PC-3 (cell line): ENCODE data around the gene ERN2. TPM values are rescaled to one million over a fixed set of nuclear protein-coding genes. Genes with fewer than 3 reads are reported as not detected.
A peak's percentile ranks its signal among the peaks of the same experiment; 100 is the strongest.

ENCODE experiments used
- ATAC-seq: fragments of 200-7000 bp; cut with Tn5 transposase; 2 replicates; pipeline ENCODE4 v1.9.1; 2020; ENCODE audit warnings: mild to moderate bottlenecking, moderate library complexity
- BruUV-seq: library from RNA; stranded (reverse); fragments of 400-500 nt; replicated peaks from 2 replicates; lab custom pipeline; 2021; lab: Mats Ljungman, UMichigan
- CTCF ChIA-PET: fragments of 300-600 bp; sonication (Branson Sonifier 250); formaldehyde crosslinking; loops from one replicate; lab custom pipeline; 2022; ENCODE audit warnings: antibody characterized with exemption; lab: Charles Lee
- POLR2A ChIA-PET: fragments of 300-600 bp; sonication (Branson Sonifier 250); formaldehyde crosslinking; loops from one replicate; lab custom pipeline; 2022; ENCODE audit warnings: antibody characterized with exemption; ENCODE audit not compliant: unreplicated experiment; lab: Charles Lee
- DNase-seq: peaks from one replicate; pipeline ENCODE4 v3.0.0-alpha.2; 2015
- H2AFZ ChIP-seq: fragments of 300-600 bp; sonication (generic); 2 replicates; pipeline ENCODE4 v1.6.0; 2016; ENCODE audit warnings: antibody characterized with exemption, low read length
- H3F3A ChIP-seq: fragments of 300-600 bp; sonication (generic); one replicate; pipeline ENCODE4 v1.6.0; 2017; ENCODE audit warnings: antibody characterized with exemption, low read length, control low read depth, mild to moderate bottlenecking; ENCODE audit not compliant: unreplicated experiment
- H3K27ac ChIP-seq: fragments of 300-600 bp; sonication (generic); 2 replicates; pipeline ENCODE4 v1.5.1; 2016; ENCODE audit warnings: mild to moderate bottlenecking, low read length
- H3K27me3 ChIP-seq: fragments of 300-600 bp; sonication (generic); 2 replicates; pipeline ENCODE4 v1.6.1; 2016; ENCODE audit warnings: low read length, mixed read lengths
- H3K36me3 ChIP-seq: fragments of 300-600 bp; sonication (generic); 2 replicates; pipeline ENCODE4 v1.6.1; 2016; ENCODE audit warnings: low read depth, mixed run types, low read length, mixed read lengths
- H3K4me1 ChIP-seq: fragments of 300-600 bp; sonication (generic); 2 replicates; pipeline ENCODE4 v1.5.1; 2016; ENCODE audit warnings: low read length; ENCODE audit not compliant: insufficient read depth
- H3K4me2 ChIP-seq: fragments of 300-600 bp; sonication (generic); 2 replicates; pipeline ENCODE4 v1.6.0; 2016; ENCODE audit warnings: low read length
- H3K4me3 ChIP-seq: fragments of 300-600 bp; sonication (generic); 2 replicates; pipeline ENCODE4 v1.5.1; 2016; ENCODE audit warnings: mild to moderate bottlenecking, low read length, mixed read lengths
- H3K79me2 ChIP-seq: fragments of 300-600 bp; sonication (generic); 2 replicates; pipeline ENCODE4 v1.6.1; 2017; ENCODE audit warnings: low read length, mixed read lengths
- H3K9ac ChIP-seq: fragments of 300-600 bp; sonication (generic); 2 replicates; pipeline ENCODE4 v1.6.0; 2016; ENCODE audit warnings: mild to moderate bottlenecking, low read length
- H3K9me2 ChIP-seq: fragments of 300-600 bp; sonication (generic); replicated peaks from 2 replicates; pipeline ENCODE4 v1.6.1; 2016; ENCODE audit warnings: mixed run types, low read length, mixed read lengths
- H3K9me3 ChIP-seq: fragments of 300-600 bp; sonication (generic); 2 replicates; pipeline ENCODE4 v1.6.1; 2016; ENCODE audit warnings: low read length, mixed read lengths
- H4K20me1 ChIP-seq: fragments of 300-600 bp; sonication (generic); 2 replicates; pipeline ENCODE4 v1.6.1; 2016; ENCODE audit warnings: low read length, mixed read lengths
- EZH2 ChIP-seq: fragments of 300-600 bp; sonication (generic); IDR thresholded peaks from one replicate; pipeline ENCODE4 v1.6.1; 2017; ENCODE audit warnings: antibody characterized with exemption, mild to moderate bottlenecking, low read length; ENCODE audit not compliant: unreplicated experiment
- EZH2phosphoT487 ChIP-seq: fragments of 300-600 bp; sonication (generic); IDR thresholded peaks from 2 replicates; pipeline ENCODE4 v1.6.1; 2018; ENCODE audit warnings: mild to moderate bottlenecking, antibody characterized with exemption, low read length, borderline replicate concordance
- intact Hi-C: fragments of 100-400 bp; cut with micrococcal nuclease; formaldehyde crosslinking; loops from 2 replicates; pipeline ENCODE4 v1.9.0; 2023
- total RNA-seq: library from RNA; depleted of rRNA; stranded (reverse); fragments of >200 nt; gene quantifications from 2 replicates; pipeline ENCODE4 v1.2.3, GENCODE V29; 2014
- TF ChIP-seq, protein P1 (sequence below): fragments of 300-600 bp; sonication (generic); conservative IDR thresholded peaks from 2 replicates; pipeline ENCODE4 v1.5.1; 2017; ENCODE audit warnings: antibody characterized with exemption, low read depth, mild to moderate bottlenecking, low read length

The ERN2 gene
- total RNA-seq, 1 experiment from 2014 or later: not detected

DNA sequence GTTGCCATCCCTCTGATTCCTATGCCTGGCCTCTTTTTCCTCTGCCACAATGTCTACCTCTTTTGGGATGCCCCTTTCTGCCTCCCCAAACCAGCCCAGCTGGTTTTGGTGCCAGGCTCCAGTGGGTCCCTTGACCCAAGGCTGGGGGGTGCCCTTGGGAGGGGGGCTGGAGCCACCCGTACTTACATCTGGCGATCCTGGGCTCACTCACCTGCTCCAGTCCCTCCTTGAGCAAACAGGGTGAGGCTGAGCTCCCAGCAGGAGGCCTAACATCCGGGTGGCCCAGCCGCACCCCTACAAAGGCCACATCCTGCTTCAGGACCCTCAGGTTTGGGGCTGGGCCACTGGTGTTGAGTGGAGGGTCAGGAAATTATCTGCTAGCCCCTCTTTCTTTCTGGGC, 1.2 kb downstream of the ERN2 start:
- H3K79me2 ChIP-seq: no peaks in the 10 kb centered on the region
- no peaks in the 10 kb centered on the region for H3K36me3 ChIP-seq
- no peak overlapping the region for H3K9ac ChIP-seq
- intact Hi-C loops: no loop called here
- ChIA-PET CTCF (no interaction called here), POLR2A (no interaction called here)
- H3K9me2 ChIP-seq: no peaks in the 10 kb centered on the region
- no peaks in the 10 kb centered on the region for H3K9me3 ChIP-seq
- no peak overlapping the region for H2AFZ ChIP-seq
- DNase-seq (peak; percentile 5), ATAC-seq (peak; percentile 24; the same call in 1 of the 2 replicates)
- no peaks in the 10 kb centered on the region for H3F3A ChIP-seq
- no peaks in the 10 kb centered on the region for H4K20me1 ChIP-seq
- H3K4me3 ChIP-seq: no peak overlapping the region
- TF ChIP-seq EZH2 (no peak), EZH2phosphoT487 (no peak)
- TF ChIP-seq, protein P1, sequence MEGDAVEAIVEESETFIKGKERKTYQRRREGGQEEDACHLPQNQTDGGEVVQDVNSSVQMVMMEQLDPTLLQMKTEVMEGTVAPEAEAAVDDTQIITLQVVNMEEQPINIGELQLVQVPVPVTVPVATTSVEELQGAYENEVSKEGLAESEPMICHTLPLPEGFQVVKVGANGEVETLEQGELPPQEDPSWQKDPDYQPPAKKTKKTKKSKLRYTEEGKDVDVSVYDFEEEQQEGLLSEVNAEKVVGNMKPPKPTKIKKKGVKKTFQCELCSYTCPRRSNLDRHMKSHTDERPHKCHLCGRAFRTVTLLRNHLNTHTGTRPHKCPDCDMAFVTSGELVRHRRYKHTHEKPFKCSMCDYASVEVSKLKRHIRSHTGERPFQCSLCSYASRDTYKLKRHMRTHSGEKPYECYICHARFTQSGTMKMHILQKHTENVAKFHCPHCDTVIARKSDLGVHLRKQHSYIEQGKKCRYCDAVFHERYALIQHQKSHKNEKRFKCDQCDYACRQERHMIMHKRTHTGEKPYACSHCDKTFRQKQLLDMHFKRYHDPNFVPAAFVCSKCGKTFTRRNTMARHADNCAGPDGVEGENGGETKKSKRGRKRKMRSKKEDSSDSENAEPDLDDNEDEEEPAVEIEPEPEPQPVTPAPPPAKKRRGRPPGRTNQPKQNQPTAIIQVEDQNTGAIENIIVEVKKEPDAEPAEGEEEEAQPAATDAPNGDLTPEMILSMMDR: no peak
- no peaks in the 10 kb centered on the region for H3K4me1 ChIP-seq
- H3K4me2 ChIP-seq: no peak overlapping the region
- H3K27ac ChIP-seq: no peak overlapping the region
- no TSS peak for BruUV-seq
- H3K27me3 ChIP-seq: 0 out of 2 replicates have a peak, but pooled peaks cover under 1% of the 10 kb centered on the region

DNA sequence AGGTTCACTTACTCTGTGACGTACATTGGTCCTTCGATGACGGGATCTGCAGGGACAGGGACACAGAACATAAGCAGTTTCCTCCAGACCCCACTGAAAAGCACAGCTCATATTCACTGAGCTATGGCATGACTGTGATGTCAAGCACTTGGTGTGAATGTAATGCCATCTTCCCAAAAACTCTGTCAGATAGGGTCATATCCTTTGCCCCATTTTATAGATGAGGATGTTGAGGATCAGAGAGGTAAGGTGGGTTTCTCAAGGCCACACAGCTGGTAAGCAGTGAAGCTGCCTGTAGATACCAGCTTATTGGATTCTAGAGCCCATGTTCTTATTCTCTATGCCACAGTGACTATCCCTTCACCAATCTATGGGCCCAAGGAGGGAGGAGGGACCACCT, 2.5 kb downstream of the ERN2 start:
- ChIA-PET POLR2A (no interaction called here), CTCF (no interaction called here)
- Histone ChIP-seq H3K27ac (no peak overlapping the region), H3K27me3 (no peaks in the 10 kb centered on the region), H3K79me2 (no peaks in the 10 kb centered on the region), H4K20me1 (no peaks in the 10 kb centered on the region), H3K36me3 (no peaks in the 10 kb centered on the region), H3K4me1 (no peaks in the 10 kb centered on the region), H2AFZ (no peak overlapping the region), H3K9me2 (no peaks in the 10 kb centered on the region), H3K4me2 (no peak overlapping the region), H3F3A (no peaks in the 10 kb centered on the region), H3K9ac (no peak overlapping the region), H3K9me3 (no peaks in the 10 kb centered on the region), H3K4me3 (no peak overlapping the region)
- no TSS peak for BruUV-seq
- intact Hi-C loops: no loop called here
- ATAC-seq: no peak
- TF ChIP-seq, protein P1: no peak
- TF ChIP-seq EZH2: no peak
- no peak for TF ChIP-seq EZH2phosphoT487
- no peak for DNase-seq

DNA sequence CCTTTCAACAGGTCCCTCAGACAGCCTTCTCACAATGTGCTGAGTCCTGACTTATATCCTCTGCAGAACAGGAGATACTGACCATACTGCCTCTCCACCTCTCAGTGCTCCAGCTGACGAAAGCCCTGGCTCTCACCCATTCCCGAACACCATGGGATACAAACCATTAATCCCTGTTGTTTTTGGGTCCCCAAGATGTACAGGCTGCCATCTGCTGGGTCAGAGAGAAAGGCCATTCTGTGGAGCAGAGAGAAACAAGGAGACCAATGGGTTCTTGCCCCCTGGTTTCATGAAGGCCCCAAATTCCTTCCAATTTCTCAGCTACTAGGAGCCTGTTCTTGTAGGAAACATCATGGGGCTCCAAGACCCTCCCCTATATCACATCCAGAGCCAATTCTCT, 3.0 kb downstream of the ERN2 start:
- no TSS peak for BruUV-seq

More for the DNA sequence above, 3.0 kb downstream of the ERN2 start:
- intact Hi-C loops: no loop called here
- H2AFZ ChIP-seq: no peak overlapping the region
- DNase-seq (no peak), ATAC-seq (no peak)
- H3K27me3 ChIP-seq: no peaks in the 10 kb centered on the region
- H3K4me2 ChIP-seq: no peak overlapping the region
- H3K4me1 ChIP-seq: no peaks in the 10 kb centered on the region
- no peak for TF ChIP-seq EZH2
- TF ChIP-seq, protein P1: no peak
- no peak for TF ChIP-seq EZH2phosphoT487
- no peaks in the 10 kb centered on the region for H3F3A ChIP-seq
- no peak overlapping the region for H3K27ac ChIP-seq
- H3K4me3 ChIP-seq: no peak overlapping the region
- no peaks in the 10 kb centered on the region for H3K79me2 ChIP-seq
- ChIA-PET POLR2A (no interaction called here), CTCF (no interaction called here)
- H3K9ac ChIP-seq: no peak overlapping the region
- no peaks in the 10 kb centered on the region for H3K36me3 ChIP-seq
- H3K9me3 ChIP-seq: no peaks in the 10 kb centered on the region
- no peaks in the 10 kb centered on the region for H3K9me2 ChIP-seq
- H4K20me1 ChIP-seq: no peaks in the 10 kb centered on the region
